ENCODE data around the gene GUF1.

- TF ChIP-seq POLR2A (IDR thresholded peaks at IDR 0.05) (no peak), POLR2AphosphoS5 (IDR thresholded peaks at IDR 0.05) (no peak), CTCF (IDR thresholded peaks at IDR 0.05) (no peak)
These were observed 60.4 kb downstream of the GUF1 start for GRCh38 chr4:44738615-44739014.
